ENCODE measurements around the gene CCDC12. TPM values are rescaled to one million over a fixed set of nuclear protein-coding genes. Genes with fewer than 3 reads are reported as not detected.

Gene CCDC12
- total RNA-seq, 2 experiments from 2014 or later: 58.6 to 60.0 TPM

DNA sequence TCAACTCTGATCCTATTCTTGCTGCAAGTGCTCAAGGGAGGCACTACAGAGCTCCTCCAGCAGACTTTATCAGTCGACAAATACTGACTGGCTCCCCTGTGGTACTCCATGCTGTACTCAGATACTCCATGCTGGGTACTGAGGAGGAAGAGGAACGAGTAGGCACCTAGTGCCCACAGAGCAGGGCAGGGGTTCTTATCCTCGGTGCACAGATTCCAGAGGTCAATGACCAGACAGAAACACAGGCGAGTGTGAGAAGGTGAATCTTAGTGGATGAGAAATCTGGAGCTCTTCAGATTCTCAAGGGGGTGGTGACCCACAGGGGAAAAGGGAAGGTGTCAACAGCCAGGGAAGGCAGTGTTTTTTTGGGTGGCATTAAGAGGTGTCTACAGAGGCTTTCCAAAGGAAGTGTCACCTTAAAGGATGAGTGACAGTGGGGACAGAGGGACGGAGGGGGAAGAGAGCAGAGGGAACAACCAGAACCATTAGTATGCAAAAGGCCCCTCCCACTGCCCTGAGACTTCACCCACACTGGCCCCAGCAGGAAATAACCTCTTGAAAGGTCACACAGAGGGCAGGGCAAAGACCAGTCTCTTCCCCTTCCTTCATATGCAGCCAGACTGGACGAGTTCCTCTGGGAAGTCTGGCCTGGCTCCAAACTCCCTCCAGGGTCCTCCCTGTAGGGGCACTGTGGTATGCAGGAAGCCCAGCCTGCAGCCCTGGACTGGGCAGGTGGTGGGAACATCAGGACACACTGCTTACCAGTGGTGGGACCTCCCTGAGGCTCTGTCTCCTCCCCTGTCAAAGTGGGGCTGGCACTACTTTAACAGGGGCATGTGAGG is 27.5 kb downstream of the CCDC12 start:
- Mint-ChIP-seq H3K4me1 (peaks cover 72% of the 10 kb centered on the region), H3K4me3 (peak overlapping the region; percentile 47), H3K27ac (peak overlapping the region; percentile 69), H3K36me3 (peaks cover 15% of the 10 kb centered on the region), H3K9me3 (no peaks in the 10 kb centered on the region), H3K27me3 (no peaks in the 10 kb centered on the region)
- ATAC-seq (ENCODE audit: low read depth): no peak
- no peak for DNase-seq
- POLR2A ChIA-PET: interaction anchor here (2.4 kb wide), 1 partner anchor 10 kb away, joined by 7 read pairs; no protein-coding TSS in a partner anchor

DNA sequence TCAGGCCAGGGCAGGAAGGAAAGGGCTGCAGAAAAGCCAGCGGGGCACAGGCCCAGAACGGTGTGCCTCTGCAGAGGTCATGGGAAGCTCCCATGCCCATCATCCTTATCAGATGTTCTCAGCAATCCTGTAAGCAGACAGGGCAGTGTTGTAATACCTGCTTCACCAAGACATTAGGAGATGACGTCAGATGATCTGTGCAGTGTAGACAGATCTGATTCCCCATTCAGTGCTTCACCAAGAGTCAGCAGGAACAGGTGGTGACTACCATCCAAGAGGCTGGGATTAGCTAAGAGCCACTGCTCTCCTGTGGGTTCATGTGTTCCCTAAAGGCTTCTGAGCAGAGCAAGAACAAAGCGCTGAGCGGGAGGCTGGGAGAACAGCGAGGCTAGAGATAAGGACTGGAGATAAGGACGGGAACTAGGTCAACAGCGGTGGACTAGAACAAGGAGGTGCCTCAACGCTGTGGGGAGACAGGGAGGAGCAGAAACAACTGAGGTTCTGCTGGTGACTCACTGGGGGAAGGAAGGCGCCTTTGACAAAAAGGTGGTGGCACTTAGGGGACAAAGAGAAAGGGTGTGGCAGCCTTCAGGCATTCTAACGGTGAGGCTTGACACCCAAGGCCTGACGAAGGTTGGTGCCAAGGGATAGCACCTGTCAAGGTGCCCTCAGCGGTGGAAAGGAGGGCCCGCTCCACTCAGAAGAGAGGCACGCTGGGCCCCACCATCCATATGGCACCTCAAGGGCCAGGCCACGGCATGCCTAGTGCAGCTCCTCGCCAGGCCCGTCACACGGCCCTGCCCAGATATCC is 28.4 kb downstream of the CCDC12 start:
- peak overlapping the region; percentile 47 for H3K4me3 Mint-ChIP-seq
- no peaks in the 10 kb centered on the region for H3K9me3 Mint-ChIP-seq
- peaks cover 63% of the 10 kb centered on the region for H3K4me1 Mint-ChIP-seq
- DNase-seq (peak; percentile 54), ATAC-seq (ENCODE audit: low read depth) (peak; percentile 77)
- H3K27ac Mint-ChIP-seq: peak overlapping the region; percentile 69
- no peaks in the 10 kb centered on the region for H3K27me3 Mint-ChIP-seq
- POLR2A ChIA-PET: interaction anchor here (1.1 to 2.4 kb wide), 7 partner anchors 11 to 82 kb away, joined by 3 to 13 read pairs (median 7); partner anchors contain the start of genes CCDC12 and NBEAL2
- peaks cover 15% of the 10 kb centered on the region for H3K36me3 Mint-ChIP-seq

DNA sequence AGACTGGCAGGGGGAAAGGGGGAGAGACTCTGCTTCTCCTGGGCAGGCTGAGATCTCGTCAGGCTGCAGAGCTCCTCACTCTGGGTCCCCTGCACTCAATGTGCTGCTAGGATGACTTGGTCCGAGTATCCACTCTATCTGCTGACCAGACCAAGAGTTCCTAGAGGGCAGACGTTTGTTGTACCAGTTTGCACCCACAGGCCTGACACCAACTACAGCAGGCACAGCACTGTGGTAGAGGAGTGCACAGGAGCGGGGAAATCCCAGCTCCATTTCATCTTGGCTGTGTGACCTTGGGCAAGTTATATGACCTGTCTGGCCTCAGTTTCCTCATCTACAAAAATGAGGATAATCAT is 29.0 kb downstream of the CCDC12 start:
- POLR2A ChIA-PET: interaction anchor here (1.1 to 2.4 kb wide), 8 partner anchors 12 to 83 kb away, joined by 3 to 13 read pairs (median 6); partner anchors contain the start of genes CCDC12 and NBEAL2
- Mint-ChIP-seq H3K36me3 (peaks cover 17% of the 10 kb centered on the region), H3K4me1 (peaks cover 62% of the 10 kb centered on the region), H3K27me3 (no peaks in the 10 kb centered on the region), H3K27ac (peak overlapping the region; percentile 69), H3K4me3 (peak overlapping the region; percentile 47), H3K9me3 (no peaks in the 10 kb centered on the region)
- no peak for ATAC-seq (ENCODE audit: low read depth)
- no peak for DNase-seq

- Mint-ChIP-seq H3K4me3 (peak overlapping the region; percentile 47), H3K4me1 (peaks cover 59% of the 10 kb centered on the region), H3K27ac (peak overlapping the region; percentile 69), H3K9me3 (no peaks in the 10 kb centered on the region), H3K36me3 (peaks cover 17% of the 10 kb centered on the region), H3K27me3 (no peaks in the 10 kb centered on the region)
- DNase-seq (peak; percentile 58), ATAC-seq (ENCODE audit: low read depth) (peak; percentile 64)
- POLR2A ChIA-PET: interaction anchor here (1.1 to 2.4 kb wide), 8 partner anchors 12 to 83 kb away, joined by 3 to 13 read pairs (median 6); partner anchors contain the start of genes CCDC12 and NBEAL2
Measured at GRCh38 chr3:46946856-46947545, 29.5 kb downstream of the CCDC12 start.

DNA sequence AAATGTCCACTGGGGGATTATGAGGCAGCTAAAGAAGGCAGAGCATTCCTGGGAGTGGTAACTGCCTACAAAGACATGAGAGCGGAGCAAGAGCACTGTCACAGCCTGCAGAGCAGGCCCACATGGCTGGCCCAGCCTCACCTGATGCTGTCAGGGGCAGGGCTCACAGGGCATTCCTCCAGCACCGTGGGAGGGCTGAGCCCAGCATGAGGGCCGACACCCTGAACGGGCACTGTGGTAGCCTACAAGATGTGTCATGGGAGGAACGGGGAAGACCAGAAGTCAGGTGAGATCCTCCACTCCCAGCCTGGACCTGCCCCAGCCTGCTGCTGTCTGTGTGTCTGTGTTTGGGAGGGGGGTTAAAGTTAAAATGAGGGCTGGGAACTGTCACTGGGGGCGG is 30.1 kb downstream of the CCDC12 start:
- POLR2A ChIA-PET: interaction anchor here (1.3 to 2.0 kb wide), 3 partner anchors 19 to 33 kb away, joined by 4 to 13 read pairs (median 9); partner anchors contain the start of gene NBEAL2
- no peak for ATAC-seq (ENCODE audit: low read depth)
- DNase-seq: no peak

DNA sequence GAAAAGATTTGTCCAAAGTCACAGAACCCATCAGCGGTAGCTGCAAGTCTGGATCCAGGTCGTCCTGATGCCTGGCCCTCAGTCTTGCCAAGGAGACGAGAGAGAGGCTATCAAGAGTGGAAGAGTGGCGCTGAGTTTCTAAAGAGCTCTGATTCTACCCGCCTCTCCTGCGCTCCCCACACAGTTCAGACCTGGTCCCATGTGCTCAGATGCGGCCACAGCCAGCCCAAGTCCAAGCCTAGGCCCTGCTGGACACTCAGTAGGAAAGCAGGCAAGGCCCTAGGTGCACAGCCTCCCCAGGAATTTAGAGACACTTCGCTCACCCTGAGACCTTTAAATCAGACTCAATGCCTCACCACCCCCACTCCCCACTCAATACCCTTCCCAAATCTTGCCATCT is 32.4 kb downstream of the CCDC12 start:
- Mint-ChIP-seq H3K9me3 (no peaks in the 10 kb centered on the region), H3K4me1 (peaks cover 58% of the 10 kb centered on the region), H3K4me3 (no peak overlapping the region), H3K36me3 (peaks cover 18% of the 10 kb centered on the region), H3K27ac (peak overlapping the region; percentile 21), H3K27me3 (no peaks in the 10 kb centered on the region)
- ATAC-seq (ENCODE audit: low read depth): no peak
- POLR2A ChIA-PET: no interaction called here
- DNase-seq: no peak

More for the DNA sequence above, 30.1 kb downstream of the CCDC12 start:
- H3K9me3 Mint-ChIP-seq: no peaks in the 10 kb centered on the region
- H3K27ac Mint-ChIP-seq: peak overlapping the region; percentile 69
- no peaks in the 10 kb centered on the region for H3K27me3 Mint-ChIP-seq
- H3K4me1 Mint-ChIP-seq: peaks cover 56% of the 10 kb centered on the region
- peaks cover 17% of the 10 kb centered on the region for H3K36me3 Mint-ChIP-seq
- no peak overlapping the region for H3K4me3 Mint-ChIP-seq

DNA sequence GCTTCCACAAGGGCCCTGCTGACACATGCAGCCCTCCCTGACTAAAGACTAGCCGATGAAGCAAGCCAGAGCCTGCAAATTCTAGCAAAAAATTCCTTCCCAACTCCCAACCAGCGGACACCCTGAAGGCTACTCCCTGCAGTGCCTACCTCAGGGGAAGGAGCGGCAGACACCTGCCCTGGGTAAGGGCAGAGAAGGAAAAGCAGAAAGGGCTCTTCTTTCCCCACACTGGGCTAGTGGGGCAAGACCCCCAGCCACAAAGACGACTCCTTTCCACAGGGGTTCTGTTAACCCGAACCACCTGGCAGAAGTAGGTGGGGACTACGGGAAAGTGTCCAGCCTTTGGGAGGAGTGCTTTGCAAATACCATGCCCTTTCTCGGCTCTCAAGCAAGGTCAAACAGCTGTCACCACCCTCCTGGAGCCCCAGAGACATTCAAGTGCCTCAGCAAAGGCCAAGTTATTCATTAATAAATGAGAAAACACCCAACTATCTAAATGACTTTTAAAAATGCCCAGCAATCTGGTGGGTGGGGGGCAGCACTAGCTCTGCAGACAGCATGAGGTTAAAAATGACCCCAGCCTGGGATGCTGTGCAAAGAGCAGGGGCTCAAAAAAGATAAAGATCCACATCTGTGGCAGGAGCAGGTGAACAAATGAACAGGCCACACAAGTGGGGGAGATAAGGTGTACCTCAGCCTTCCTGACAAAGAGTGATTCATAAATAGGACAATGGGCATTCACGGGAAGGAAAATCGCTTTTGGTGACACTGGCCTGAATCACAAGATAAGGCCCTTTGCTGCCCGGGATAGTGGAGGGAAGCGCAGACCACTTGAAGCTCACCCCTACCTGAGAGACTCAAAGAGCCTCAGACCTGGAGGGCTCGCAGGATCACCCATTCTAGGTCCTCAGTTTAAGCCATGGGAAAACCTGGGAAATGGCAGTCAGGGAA is 33.0 kb downstream of the CCDC12 start:
- Mint-ChIP-seq H3K4me3 (no peak overlapping the region), H3K27ac (no peak overlapping the region), H3K9me3 (no peaks in the 10 kb centered on the region), H3K36me3 (peaks cover 18% of the 10 kb centered on the region), H3K4me1 (peaks cover 53% of the 10 kb centered on the region), H3K27me3 (no peaks in the 10 kb centered on the region)
- POLR2A ChIA-PET: interaction anchor here (0.6 kb wide), 1 partner anchor 20 kb away, joined by 3 read pairs; no protein-coding TSS in a partner anchor
- ATAC-seq (ENCODE audit: low read depth) (no peak), DNase-seq (no peak)

DNA sequence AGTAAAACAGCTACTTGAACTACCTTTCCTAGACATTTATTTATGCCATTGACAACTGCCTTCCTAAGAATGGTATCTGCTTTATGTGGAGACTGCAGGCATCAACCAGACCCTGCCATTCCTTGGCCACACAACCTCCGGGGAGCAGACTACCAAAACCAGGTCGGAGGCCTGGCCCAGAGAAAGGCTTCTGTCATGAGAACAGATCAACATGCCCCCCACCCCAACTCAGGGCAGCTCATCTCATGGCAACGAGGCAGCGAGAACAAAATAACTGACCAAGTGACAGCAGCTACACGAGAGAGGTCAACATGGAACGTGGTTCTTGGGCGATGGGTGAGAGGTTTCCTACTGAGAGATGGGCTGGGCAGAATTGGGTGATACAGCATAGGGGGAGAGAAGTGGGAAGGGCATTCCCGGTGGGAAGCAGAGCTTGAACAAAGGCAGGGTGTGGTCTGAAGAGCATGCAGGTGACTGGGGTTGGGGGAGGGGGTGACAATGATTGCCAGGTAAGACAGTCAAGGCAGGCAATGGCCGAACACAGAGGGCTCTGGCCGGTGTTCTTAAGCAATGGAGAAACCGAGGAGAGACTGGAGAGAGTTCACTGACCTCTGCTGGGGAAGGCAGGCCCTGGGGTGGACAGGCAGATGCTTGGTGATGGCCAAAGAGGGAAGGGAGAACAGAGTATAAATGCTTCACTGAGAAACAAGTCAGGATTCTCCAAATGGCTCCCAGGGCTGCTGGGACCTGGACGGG is 33.9 kb downstream of the CCDC12 start:
- POLR2A ChIA-PET: no interaction called here
- H3K9me3 Mint-ChIP-seq: no peaks in the 10 kb centered on the region
- H3K36me3 Mint-ChIP-seq: peaks cover 20% of the 10 kb centered on the region

GRCh38 chr3:46942076-46942475 is 34.5 kb downstream of the CCDC12 start:
- Mint-ChIP-seq H3K36me3 (peaks cover 20% of the 10 kb centered on the region), H3K4me3 (no peak overlapping the region), H3K4me1 (peaks cover 40% of the 10 kb centered on the region), H3K27me3 (no peaks in the 10 kb centered on the region), H3K27ac (no peak overlapping the region), H3K9me3 (no peaks in the 10 kb centered on the region)
- no peak for DNase-seq
- no peak for ATAC-seq (ENCODE audit: low read depth)
- POLR2A ChIA-PET: no interaction called here

More for the DNA sequence above, 33.9 kb downstream of the CCDC12 start:
- ATAC-seq (ENCODE audit: low read depth) (no peak), DNase-seq (no peak)
- no peak overlapping the region for H3K4me3 Mint-ChIP-seq
- H3K4me1 Mint-ChIP-seq: peaks cover 45% of the 10 kb centered on the region
- peak overlapping the region; percentile 60 for H3K27ac Mint-ChIP-seq
- no peaks in the 10 kb centered on the region for H3K27me3 Mint-ChIP-seq

GRCh38 chr3:46939578-46940445 is 36.7 kb downstream of the CCDC12 start:
- no peak for DNase-seq
- peaks cover 31% of the 10 kb centered on the region for H3K4me1 Mint-ChIP-seq

GRCh38 chr3:46938118-46938517 is 38.4 kb downstream of the CCDC12 start:
- Mint-ChIP-seq H3K36me3 (peaks cover 6% of the 10 kb centered on the region), H3K27me3 (no peaks in the 10 kb centered on the region), H3K4me3 (no peak overlapping the region), H3K4me1 (peaks cover 30% of the 10 kb centered on the region), H3K9me3 (no peaks in the 10 kb centered on the region), H3K27ac (no peak overlapping the region)
- DNase-seq (no peak), ATAC-seq (ENCODE audit: low read depth) (no peak)
- POLR2A ChIA-PET: no interaction called here

More at GRCh38 chr3:46939578-46940445, 36.7 kb downstream of the CCDC12 start:
- Mint-ChIP-seq H3K4me3 (no peak overlapping the region), H3K9me3 (no peaks in the 10 kb centered on the region), H3K27me3 (no peaks in the 10 kb centered on the region), H3K27ac (peak overlapping the region; percentile 26), H3K36me3 (peaks cover 8% of the 10 kb centered on the region)
- POLR2A ChIA-PET: interaction anchor here (0.8 kb wide), 1 partner anchor 26 kb away, joined by 3 read pairs; no protein-coding TSS in a partner anchor
- no peak for ATAC-seq (ENCODE audit: low read depth)

All from activated naive CD8-positive, alpha-beta T cell treated with anti-CD3 and anti-CD28 coated beads, Interleukin-2, amount 10 ng/mL, durations not matched to agents 7 days and 5 days (primary cell).